Skeletal muscle satellite cell (primary cell): Measurements from ENCODE around the gene PLEKHA7. TPM values are rescaled to one million over a fixed set of nuclear protein-coding genes. Genes with fewer than 3 reads are reported as not detected.
"Not testable (repeated sequence)": the region's sequence is repeated elsewhere in the genome, so short reads cannot be mapped to it uniquely, and the experiment has no call there.

Source experiments
- H3K27me3 ChIP-seq: 2 replicates; pipeline ENCODE4 v1.7.0; 2013; ENCODE audit warnings: low read length; ENCODE audit not compliant: control insufficient read depth, insufficient read depth
- H3K36me3 ChIP-seq: 2 replicates; pipeline ENCODE4 v1.7.0; 2013; ENCODE audit warnings: mild to moderate bottlenecking, control low read depth, low read length; ENCODE audit not compliant: insufficient read depth
- H3K4me1 ChIP-seq: 2 replicates; pipeline ENCODE4 v1.7.0; 2013; ENCODE audit warnings: low read length; ENCODE audit not compliant: control insufficient read depth, insufficient read depth
- H3K4me2 ChIP-seq: 2 replicates; pipeline ENCODE4 v1.7.0; 2013; ENCODE audit warnings: mild to moderate bottlenecking, low read length
- H3K4me3 ChIP-seq: 2 replicates; pipeline ENCODE4 v1.7.0; 2013; ENCODE audit warnings: low read length
- H3K9ac ChIP-seq: 2 replicates; pipeline ENCODE4 v1.7.0; 2013; ENCODE audit warnings: mild to moderate bottlenecking, low read depth, low read length, moderate library complexity
- H3K9me3 ChIP-seq: replicated peaks from 2 replicates; pipeline ENCODE4 v1.7.0; 2013; ENCODE audit warnings: mild to moderate bottlenecking, control low read depth, low read length
- total RNA-seq: library from RNA; depleted of rRNA; stranded (reverse); fragments of >200 nt; gene quantifications from 2 replicates; pipeline ENCODE4 v1.2.3, GENCODE V29; 2012; rRNA removed

PLEKHA7 gene, protein sequence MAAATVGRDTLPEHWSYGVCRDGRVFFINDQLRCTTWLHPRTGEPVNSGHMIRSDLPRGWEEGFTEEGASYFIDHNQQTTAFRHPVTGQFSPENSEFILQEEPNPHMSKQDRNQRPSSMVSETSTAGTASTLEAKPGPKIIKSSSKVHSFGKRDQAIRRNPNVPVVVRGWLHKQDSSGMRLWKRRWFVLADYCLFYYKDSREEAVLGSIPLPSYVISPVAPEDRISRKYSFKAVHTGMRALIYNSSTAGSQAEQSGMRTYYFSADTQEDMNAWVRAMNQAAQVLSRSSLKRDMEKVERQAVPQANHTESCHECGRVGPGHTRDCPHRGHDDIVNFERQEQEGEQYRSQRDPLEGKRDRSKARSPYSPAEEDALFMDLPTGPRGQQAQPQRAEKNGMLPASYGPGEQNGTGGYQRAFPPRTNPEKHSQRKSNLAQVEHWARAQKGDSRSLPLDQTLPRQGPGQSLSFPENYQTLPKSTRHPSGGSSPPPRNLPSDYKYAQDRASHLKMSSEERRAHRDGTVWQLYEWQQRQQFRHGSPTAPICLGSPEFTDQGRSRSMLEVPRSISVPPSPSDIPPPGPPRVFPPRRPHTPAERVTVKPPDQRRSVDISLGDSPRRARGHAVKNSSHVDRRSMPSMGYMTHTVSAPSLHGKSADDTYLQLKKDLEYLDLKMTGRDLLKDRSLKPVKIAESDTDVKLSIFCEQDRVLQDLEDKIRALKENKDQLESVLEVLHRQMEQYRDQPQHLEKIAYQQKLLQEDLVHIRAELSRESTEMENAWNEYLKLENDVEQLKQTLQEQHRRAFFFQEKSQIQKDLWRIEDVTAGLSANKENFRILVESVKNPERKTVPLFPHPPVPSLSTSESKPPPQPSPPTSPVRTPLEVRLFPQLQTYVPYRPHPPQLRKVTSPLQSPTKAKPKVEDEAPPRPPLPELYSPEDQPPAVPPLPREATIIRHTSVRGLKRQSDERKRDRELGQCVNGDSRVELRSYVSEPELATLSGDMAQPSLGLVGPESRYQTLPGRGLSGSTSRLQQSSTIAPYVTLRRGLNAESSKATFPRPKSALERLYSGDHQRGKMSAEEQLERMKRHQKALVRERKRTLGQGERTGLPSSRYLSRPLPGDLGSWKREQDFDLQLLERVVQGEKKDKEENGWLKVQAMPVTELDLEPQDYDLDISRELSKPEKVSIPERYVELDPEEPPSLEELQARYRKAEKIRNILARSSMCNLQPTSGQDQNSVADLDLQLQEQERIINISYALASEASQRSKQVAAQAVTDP
- 0.51 and 1.1 TPM in 2 replicates for total RNA-seq

DNA sequence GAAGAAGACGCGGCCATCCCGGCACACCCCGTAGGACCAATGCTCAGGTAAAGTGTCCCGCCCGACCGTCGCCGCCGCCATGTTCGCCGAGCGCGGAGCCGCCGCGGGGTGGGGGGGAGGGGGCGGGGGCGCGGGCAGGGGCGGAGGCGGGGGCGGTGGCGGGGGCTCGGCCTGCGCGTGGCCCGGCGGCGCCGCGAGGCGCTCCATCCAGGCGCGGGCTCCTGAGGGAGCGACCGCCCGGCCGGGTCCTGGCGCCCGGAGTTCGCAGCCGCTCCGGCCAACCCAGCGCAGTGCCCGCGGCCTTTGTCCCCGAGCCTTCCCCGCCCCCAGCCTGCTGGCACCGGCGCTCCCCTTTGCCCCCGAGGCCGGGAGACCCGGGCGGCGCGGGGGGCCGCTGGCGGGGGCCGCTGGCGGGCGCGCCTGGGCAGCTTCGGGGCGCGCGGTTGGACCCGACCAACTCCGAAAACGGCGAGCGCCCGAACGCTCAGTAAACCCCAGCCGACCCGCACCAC lies at the start of gene PLEKHA7:
Gene PLEKHA7 (minus strand): TSS at position 94 of the 512 bp plus-strand sequence. CDS start 13 bp downstream, at position 81.
- peak within 1 kb of the TSS; percentile 86 for H3K4me2 ChIP-seq
- H3K4me1 ChIP-seq, result peaks cover 44% of the 10 kb centered on the region
- no peaks in the 10 kb centered on the region for H3K9me3 ChIP-seq
- peak within 1 kb of the TSS; percentile 47 for H3K9ac ChIP-seq
- H3K4me3 ChIP-seq, result peak within 1 kb of the TSS; percentile 65
- H3K36me3 ChIP-seq, result no peaks in the 10 kb centered on the region
- H3K27me3 ChIP-seq, result no peaks in the 10 kb centered on the region

DNA sequence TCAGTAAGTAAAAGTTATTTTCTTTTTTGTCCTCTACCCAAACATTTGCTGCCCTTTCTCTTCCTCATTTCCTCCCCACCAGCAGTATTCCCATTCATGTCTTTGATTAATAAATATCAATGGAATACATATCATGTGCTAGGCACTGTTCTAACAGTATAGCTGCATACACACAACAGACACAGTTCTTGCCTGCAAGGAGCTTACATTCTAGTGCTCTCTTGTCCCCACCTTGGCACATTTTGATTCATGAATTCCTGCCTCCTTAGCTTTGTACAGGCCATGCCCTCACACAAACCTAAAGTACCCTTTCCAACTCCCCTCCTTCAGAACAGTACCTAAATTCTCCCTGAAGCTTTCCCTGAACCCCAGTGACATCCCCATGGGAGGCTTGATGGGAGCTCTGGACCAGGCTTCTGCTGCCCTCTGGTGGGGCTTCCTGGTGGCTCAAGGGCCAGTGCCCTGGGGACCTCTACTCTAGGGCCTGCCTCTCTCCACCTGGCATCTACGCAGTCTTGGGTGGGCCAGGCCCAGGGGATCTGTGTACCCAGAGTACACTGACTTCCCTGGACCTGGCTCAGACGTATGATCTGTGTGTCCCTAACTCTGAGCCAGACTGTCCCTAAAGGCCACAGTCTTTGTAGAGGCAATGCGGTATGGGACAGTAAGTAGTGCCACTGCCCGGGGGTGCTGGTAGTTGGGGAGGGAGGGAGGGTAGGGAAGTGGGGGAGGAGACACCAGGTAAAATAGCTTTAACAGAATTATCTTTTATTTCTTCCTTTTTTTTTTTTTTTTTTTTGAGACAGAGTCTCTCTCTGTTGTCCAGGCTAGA lies 49.2 kb upstream of the PLEKHA7 start:
- H3K4me3 ChIP-seq, result no peak overlapping the region
- H3K4me2 ChIP-seq, result no peak overlapping the region
- H3K27me3 ChIP-seq, result no peaks in the 10 kb centered on the region
- no peaks in the 10 kb centered on the region for H3K4me1 ChIP-seq
- H3K36me3 ChIP-seq, result no peaks in the 10 kb centered on the region
- no peak overlapping the region for H3K9ac ChIP-seq
- H3K9me3 ChIP-seq, result no peaks in the 10 kb centered on the region

DNA sequence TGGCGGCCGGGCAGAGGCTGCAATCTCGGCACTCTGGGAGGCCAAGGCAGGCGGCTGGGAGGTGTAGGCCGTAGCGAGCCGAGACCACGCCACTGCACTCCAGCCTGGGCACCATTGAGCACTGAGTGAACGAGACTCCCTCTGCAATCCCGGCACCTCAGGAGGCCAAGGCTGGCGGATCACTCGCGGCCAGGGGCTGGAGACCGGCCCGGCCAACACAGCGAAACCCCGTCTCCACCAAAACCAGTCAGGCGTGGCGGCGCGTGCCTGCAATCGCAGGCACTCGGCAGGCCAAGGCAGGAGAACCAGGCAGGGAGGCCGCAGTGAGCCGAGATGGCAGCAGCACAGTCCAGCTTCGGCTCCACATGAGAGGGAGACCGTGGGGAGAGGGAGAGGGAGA lies 36.9 kb upstream of the PLEKHA7 start:
- not testable (repeated sequence) for H3K4me1 ChIP-seq, H3K27me3 ChIP-seq, H3K9me3 ChIP-seq, H3K4me2 ChIP-seq, H3K4me3 ChIP-seq, H3K36me3 ChIP-seq, H3K9ac ChIP-seq

DNA sequence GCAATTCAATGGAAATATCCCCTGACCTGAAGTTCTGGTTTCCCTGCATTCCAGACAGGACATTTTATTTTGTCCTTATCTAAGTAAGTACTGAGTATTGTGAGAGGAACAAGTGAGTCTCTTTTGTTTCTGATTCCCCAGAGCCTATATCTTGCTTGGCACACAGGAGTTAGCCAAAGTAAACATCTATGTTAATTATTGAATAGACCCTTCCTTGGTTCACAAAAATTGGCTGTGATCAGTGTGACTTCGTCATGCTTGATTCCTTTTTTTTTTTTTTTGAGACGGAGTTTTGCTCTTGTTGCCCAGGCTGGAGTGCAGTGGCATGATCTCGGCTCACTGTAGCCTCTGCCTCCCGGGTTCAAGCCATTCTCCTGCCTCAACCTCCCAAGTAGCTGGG lies 34.3 kb upstream of the PLEKHA7 start:
- not testable (repeated sequence) for H3K4me1 ChIP-seq, H3K36me3 ChIP-seq, H3K4me3 ChIP-seq, H3K9ac ChIP-seq, H3K4me2 ChIP-seq, H3K27me3 ChIP-seq, H3K9me3 ChIP-seq

- no peaks in the 10 kb centered on the region for H3K4me1 ChIP-seq
- no peaks in the 10 kb centered on the region for H3K9me3 ChIP-seq
- H3K4me2 ChIP-seq, result no peak overlapping the region
- H3K27me3 ChIP-seq, result no peaks in the 10 kb centered on the region
- H3K36me3 ChIP-seq, result no peaks in the 10 kb centered on the region
- no peak overlapping the region for H3K9ac ChIP-seq
- H3K4me3 ChIP-seq, result no peak overlapping the region
These were observed 32.5 kb upstream of the PLEKHA7 start for GRCh38 chr11:17046690-17047089.

DNA sequence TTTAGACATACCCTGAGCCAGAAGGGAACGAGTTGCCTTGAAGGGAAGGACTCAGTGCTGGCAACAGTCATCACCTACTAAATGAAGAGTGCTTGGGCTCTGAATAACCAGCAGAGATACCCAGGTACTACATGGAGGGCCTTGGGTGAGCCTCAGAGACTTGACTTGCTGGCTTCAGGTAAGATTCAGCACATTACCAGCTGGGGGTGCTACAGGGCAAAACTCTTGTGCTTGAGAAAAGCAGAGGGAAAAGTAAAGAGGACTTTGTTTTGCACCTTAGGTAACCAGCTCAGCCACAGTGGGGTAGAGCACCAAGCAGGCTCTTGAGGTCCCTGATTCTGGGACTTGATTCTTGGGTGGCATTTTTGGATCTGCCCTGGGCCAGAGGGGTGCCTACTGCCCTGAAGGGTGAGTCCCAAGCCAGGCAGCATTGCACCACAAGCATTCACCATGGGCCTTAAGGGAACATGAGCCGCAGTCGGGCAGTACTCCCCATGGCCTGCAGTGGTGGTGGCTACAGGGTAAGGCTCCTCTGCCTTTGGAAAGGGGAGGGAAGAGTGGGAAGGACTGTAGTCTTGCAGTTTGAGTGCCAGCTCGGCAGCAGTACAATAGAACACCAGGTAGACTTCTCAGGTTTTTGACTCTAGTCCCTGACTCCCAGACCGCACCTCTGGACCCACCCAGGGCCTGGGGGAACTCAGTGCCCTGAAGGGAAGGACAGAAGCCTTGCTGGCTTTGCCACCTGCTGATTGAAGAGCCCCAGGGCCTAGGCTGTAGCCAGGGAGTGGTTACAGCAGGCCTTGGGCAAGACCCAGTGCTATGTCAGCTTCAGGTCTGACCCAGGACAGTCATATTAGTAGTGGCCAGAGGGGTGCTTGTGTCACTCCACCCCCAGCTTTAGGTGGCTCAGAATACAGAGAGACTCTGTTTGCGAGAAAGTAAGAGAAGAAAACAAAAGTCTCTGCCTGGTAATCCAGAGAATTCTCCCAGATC lies 22.7 kb upstream of the PLEKHA7 start:
- H3K36me3 ChIP-seq, result no peaks in the 10 kb centered on the region
- no peaks in the 10 kb centered on the region for H3K27me3 ChIP-seq

DNA sequence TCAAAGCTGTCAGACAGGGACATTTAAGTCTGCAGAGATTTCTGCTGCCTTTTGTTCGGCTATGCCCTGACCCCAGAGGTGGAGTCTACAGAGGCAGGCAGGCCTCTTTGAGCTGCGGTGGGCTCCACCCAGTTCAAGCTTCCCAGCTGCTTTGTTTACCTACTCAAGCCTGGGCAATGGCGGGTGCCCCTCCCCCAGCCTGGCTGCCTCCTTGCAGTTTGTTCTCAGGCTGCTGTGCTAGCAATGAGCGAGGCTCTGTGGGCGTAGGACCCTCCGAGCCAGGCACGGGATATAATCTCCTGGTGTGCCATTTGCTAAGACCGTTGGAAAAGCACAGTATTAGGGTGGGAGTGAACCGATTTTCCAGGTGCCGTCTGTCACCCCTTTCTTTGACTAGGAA lies 19.8 kb upstream of the PLEKHA7 start:
- H3K4me2 ChIP-seq, H3K9ac ChIP-seq, H3K4me3 ChIP-seq, H3K27me3 ChIP-seq, H3K36me3 ChIP-seq, H3K9me3 ChIP-seq, H3K4me1 ChIP-seq: not testable (repeated sequence)

More for the DNA sequence above, 22.7 kb upstream of the PLEKHA7 start:
- no peak overlapping the region for H3K4me3 ChIP-seq
- no peak overlapping the region for H3K9ac ChIP-seq
- no peak overlapping the region for H3K4me2 ChIP-seq
- no peaks in the 10 kb centered on the region for H3K9me3 ChIP-seq
- H3K4me1 ChIP-seq, result no peaks in the 10 kb centered on the region

DNA sequence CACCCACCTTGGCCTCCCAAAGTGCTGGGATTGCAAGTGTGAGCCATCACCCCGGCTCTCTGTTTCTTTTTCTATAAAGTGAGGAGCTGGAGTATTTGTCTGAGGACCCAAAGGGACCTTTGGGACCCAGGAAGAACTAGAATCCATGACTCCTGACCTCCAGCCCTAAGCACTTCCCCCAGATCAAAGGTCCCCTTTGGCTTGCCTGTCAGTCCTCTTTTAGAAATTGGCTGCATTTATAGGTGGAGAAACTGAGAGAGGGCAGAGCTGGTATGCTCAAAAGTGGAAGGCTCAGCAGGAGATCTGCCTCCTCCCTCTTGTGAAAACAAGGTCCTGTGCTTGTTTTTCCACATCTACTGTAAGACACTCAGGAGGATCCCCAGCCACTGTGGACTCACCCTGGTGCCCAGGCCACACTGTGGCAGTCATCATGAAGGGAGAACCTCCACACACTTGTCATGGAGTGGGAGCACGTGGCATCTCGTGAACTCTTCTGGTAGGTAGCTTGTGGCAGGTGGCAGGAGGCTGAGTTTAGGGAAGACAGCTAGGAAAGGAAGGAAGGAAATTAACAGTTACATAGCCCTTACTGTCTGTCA lies 12.4 kb upstream of the PLEKHA7 start:
- H3K9ac ChIP-seq, result no peak overlapping the region
- no peaks in the 10 kb centered on the region for H3K27me3 ChIP-seq
- H3K4me2 ChIP-seq, result no peak overlapping the region
- no peaks in the 10 kb centered on the region for H3K36me3 ChIP-seq
- H3K9me3 ChIP-seq, result no peaks in the 10 kb centered on the region
- H3K4me1 ChIP-seq, result no peaks in the 10 kb centered on the region
- no peak overlapping the region for H3K4me3 ChIP-seq

DNA sequence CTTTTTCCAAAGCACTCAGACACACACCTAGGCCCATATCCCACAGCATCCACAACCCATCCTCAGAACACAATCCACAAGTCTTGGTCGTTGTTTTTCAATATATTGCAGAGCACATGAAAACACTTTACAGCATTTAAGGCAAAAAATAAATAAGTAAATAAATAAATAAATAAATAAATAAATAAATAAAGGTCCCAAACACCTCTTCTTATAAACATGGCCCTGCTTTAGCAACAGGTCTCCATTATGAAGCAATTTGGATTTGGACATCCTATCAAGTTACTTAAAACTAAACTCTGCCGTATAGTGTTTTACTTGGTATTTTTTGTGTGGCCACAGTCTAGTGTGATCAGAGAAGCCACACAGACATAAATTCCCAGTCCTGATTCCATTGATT lies 10.7 kb upstream of the PLEKHA7 start:
- peaks cover 16% of the 10 kb centered on the region for H3K4me1 ChIP-seq
- H3K4me2 ChIP-seq, result no peak overlapping the region
- no peak overlapping the region for H3K4me3 ChIP-seq
- no peaks in the 10 kb centered on the region for H3K36me3 ChIP-seq
- H3K27me3 ChIP-seq, result no peaks in the 10 kb centered on the region
- no peaks in the 10 kb centered on the region for H3K9me3 ChIP-seq
- no peak overlapping the region for H3K9ac ChIP-seq
